Kidney capillary endothelial cell (primary cell): ENCODE results near the gene NEMP2.
"Not testable (repeated sequence)": the region's sequence is repeated elsewhere in the genome, so short reads cannot be mapped to it uniquely, and the experiment has no call there.

Experiments used
- DNase-seq: peaks from one replicate; pipeline ENCODE4 v3.0.0-alpha.2; 2018; ENCODE audit warnings: low spot score

NEMP2 gene

GRCh38 chr2:190526105-190526750, 8.3 kb downstream of the NEMP2 start:
- DNase-seq, result no peak

GRCh38 chr2:190524928-190525327, 9.6 kb downstream of the NEMP2 start:
- DNase-seq, result no peak

- DNase-seq, result no peak
These were observed 14.4 kb downstream of the NEMP2 start for GRCh38 chr2:190519975-190520767.

GRCh38 chr2:190517468-190517867, 17.1 kb downstream of the NEMP2 start:
- no peak for DNase-seq

GRCh38 chr2:190515687-190516086, 18.8 kb downstream of the NEMP2 start:
- no peak for DNase-seq

GRCh38 chr2:190514676-190515075, 19.8 kb downstream of the NEMP2 start:
- no peak for DNase-seq

GRCh38 chr2:190513877-190514276, 20.6 kb downstream of the NEMP2 start:
- DNase-seq, result no peak

GRCh38 chr2:190512539-190513095, 21.9 kb downstream of the NEMP2 start:
- no peak for DNase-seq

GRCh38 chr2:190511104-190511503, 23.4 kb downstream of the NEMP2 start:
- peak; percentile 37 for DNase-seq

GRCh38 chr2:190509895-190510294, 24.6 kb downstream of the NEMP2 start:
- not testable (repeated sequence) for DNase-seq

- DNase-seq, result no peak
These were observed 27.4 kb downstream of the NEMP2 start for GRCh38 chr2:190507135-190507534.

GRCh38 chr2:190506666-190507065, 27.9 kb downstream of the NEMP2 start:
- no peak for DNase-seq

GRCh38 chr2:190505696-190506095, 28.8 kb downstream of the NEMP2 start:
- DNase-seq, result no peak

GRCh38 chr2:190504912-190505311, 29.6 kb downstream of the NEMP2 start:
- no peak for DNase-seq

GRCh38 chr2:190503088-190503487, 31.4 kb downstream of the NEMP2 start:
- no peak for DNase-seq

GRCh38 chr2:190501702-190502407, 32.7 kb downstream of the NEMP2 start:
- no peak for DNase-seq

GRCh38 chr2:190501231-190501630, 33.3 kb downstream of the NEMP2 start:
- no peak for DNase-seq

GRCh38 chr2:190500054-190500502, 34.4 kb downstream of the NEMP2 start:
- DNase-seq, result no peak

GRCh38 chr2:190499273-190499672, 35.2 kb downstream of the NEMP2 start:
- DNase-seq, result no peak

- DNase-seq, result no peak
These were observed 37.1 kb downstream of the NEMP2 start for GRCh38 chr2:190497428-190497827.

GRCh38 chr2:190494600-190495227, 39.8 kb downstream of the NEMP2 start:
- DNase-seq, result not testable (repeated sequence)

- no peak for DNase-seq
These were observed 41.4 kb downstream of the NEMP2 start for GRCh38 chr2:190493095-190493494.
